Ishikawa (cell line): ENCODE results near the gene KCNN2.

Experiments
- EGR1 ChIP-seq: IDR thresholded peaks from 2 replicates; pipeline ENCODE4 v1.6.1; 2012
- EP300 ChIP-seq: IDR thresholded peaks from 2 replicates; pipeline ENCODE4 v1.6.1; 2012; ENCODE audit warnings: borderline replicate concordance
- NFIC ChIP-seq: IDR thresholded peaks from 2 replicates; pipeline ENCODE4 v1.6.1; 2012
- RAD21 ChIP-seq: IDR thresholded peaks from 2 replicates; pipeline ENCODE4 v1.6.1; 2012; ENCODE audit warnings: low read depth

DNA sequence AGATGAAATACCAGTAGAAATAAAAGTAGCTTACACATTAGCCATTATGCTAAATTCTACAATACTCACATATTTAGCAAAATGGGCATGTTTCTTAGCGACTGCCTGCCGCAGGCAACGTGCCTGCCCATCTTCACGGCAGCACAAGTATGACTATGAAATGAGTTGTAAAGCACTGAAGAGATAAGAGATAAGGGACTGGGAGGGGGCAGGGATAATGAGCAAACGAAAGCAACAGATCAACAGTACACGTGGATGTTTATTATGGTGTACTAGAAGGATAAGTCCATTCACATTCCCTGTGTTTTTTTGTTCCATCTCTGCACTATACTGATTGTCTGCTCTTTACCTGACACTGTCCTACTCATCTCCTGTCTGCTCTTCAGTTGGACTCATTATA lies 44.1 kb upstream of the KCNN2 start:
- TF ChIP-seq RAD21 (no peak), EP300 (no peak), NFIC (no peak), EGR1 (no peak)
